GM12892 (cell line): ENCODE measurements around the gene EPN2.

ENCODE experiments used
- DNase-seq: peaks from one replicate; pipeline ENCODE4 v3.0.0; 2011; ENCODE audit not compliant: insufficient read length
- FAIRE-seq: peaks from 2 replicates; lab custom pipeline; 2011; peaks lifted over from hg19 to GRCh38; lab: Jason Lieb, UNC
- POLR2A ChIP-seq: IDR thresholded peaks from 2 replicates; pipeline ENCODE4 v1.6.1; 2011; ENCODE audit warnings: low read depth, low read length, control low read depth
- POLR2AphosphoS5 ChIP-seq: IDR thresholded peaks from 2 replicates; pipeline ENCODE4 v1.6.1; 2011; ENCODE audit warnings: low read depth, low read length, control low read depth
- TAF1 ChIP-seq: IDR thresholded peaks from 2 replicates; pipeline ENCODE4 v1.6.1; 2011; ENCODE audit warnings: low read depth, mild to moderate bottlenecking, control low read depth, low read length, borderline replicate concordance

Gene EPN2

GRCh38 chr17:19384723-19385391 is 147.7 kb downstream of the EPN2 start:
- DNase-seq (no peak), FAIRE-seq (no peak)
- TF ChIP-seq POLR2AphosphoS5 (no peak), TAF1 (no peak), POLR2A (no peak)

- no peak for FAIRE-seq
- no peak for DNase-seq
- TF ChIP-seq POLR2A (no peak), POLR2AphosphoS5 (no peak), TAF1 (no peak)
Measured at GRCh38 chr17:19385521-19385983, 148.4 kb downstream of the EPN2 start.
